Stimulated activated CD8-positive, alpha-beta memory T cell treated with anti-CD3 and anti-CD28 coated beads, Interleukin-2, amount 100 ng/mL, for 1 hour (primary cell): Measurements from ENCODE around the gene IFNA6.

Source experiments
- DNase-seq, 2 donors: peaks; one replicate each; pipeline ENCODE4 v3.0.0-alpha.2; 2020; ENCODE audit warnings: low read depth in 2 of 2

IFNA6 gene

GRCh38 chr9:21331676-21332402 is 18.8 kb downstream of the IFNA6 start:
- no peak for DNase-seq

- DNase-seq, result no peak
Measured at GRCh38 chr9:21326526-21327139, 24.1 kb downstream of the IFNA6 start.

GRCh38 chr9:21324047-21324446 is 26.6 kb downstream of the IFNA6 start:
- DNase-seq, result no peak

GRCh38 chr9:21322911-21323461 is 27.7 kb downstream of the IFNA6 start:
- no peak for DNase-seq

DNA sequence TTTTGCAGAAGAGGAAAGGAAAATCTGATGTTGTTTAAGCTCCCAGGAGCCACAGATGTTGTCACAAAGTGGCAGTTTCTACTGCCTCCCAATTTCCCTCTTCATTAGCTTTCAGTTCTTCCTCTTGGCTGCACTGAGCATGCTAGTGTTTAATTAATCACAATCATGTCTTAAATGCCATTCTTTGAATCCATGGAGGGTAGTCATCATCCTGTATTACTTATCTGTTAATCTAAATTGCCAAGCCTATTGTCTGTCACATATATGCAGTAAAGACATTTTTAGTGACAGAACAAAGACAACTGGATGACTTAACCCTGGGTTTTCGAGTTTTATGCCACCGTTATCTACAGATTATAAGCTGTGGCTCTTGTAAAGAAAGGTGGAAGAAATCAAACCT is 30.2 kb downstream of the IFNA6 start:
- DNase-seq, result no peak

GRCh38 chr9:21317956-21318923 is 32.4 kb downstream of the IFNA6 start:
- no peak for DNase-seq

- no peak for DNase-seq
Measured at GRCh38 chr9:21316860-21317259, 33.8 kb downstream of the IFNA6 start.

- DNase-seq, result no peak
Measured at GRCh38 chr9:21316032-21316842, 34.5 kb downstream of the IFNA6 start.

DNA sequence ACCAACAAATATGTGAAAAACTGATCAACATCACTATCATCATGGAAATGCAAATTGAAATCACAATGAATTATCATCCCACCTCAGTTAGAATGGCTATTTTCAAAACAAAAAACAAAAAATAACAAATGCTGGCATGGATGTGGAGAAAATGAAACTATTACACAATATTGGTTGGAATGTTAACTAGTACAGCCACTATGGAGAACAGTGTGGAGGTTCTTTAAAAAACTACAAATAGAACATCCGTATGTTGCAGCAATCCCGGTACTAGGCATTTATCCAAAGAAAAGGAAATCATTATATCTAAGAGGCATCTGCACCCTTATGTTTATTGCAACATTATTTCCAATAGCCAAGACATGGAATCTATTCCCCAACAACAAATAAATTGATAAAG is 36.5 kb downstream of the IFNA6 start:
- no peak for DNase-seq

GRCh38 chr9:21311889-21312288 is 38.8 kb downstream of the IFNA6 start:
- no peak for DNase-seq

DNA sequence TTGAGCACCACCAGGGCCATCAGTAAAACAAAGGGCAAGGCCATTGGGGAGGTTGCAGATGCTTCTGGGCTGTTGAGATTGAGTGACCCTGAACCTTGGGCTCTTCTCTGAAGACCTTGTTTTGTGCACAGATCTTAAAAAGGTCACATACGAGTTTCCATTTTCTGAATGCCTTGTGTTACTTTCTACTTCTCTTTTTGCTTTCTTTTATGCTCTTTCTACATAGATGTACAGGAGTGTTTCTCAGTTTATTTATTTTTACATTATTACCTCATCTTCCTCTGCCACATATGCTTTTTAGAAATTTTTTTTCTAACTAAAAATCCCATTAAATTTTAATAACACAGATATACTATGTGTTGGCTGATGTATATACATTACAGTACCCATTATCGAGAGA is 45.5 kb downstream of the IFNA6 start, which contains the start of gene IFNA5:
TSS of gene IFNA5 (minus strand) at position 101 of the 400 bp plus-strand sequence. CDS start at position 44, 57 bp downstream.
- no peak for DNase-seq
